ENCODE results near the gene GATAD1. TPM values are rescaled to one million over a fixed set of nuclear protein-coding genes. Genes with fewer than 3 reads are reported as not detected.

The GATAD1 gene
- polyA plus RNA-seq, 3 donors = 6.6 to 34.1 (median 7.6) TPM

DNA sequence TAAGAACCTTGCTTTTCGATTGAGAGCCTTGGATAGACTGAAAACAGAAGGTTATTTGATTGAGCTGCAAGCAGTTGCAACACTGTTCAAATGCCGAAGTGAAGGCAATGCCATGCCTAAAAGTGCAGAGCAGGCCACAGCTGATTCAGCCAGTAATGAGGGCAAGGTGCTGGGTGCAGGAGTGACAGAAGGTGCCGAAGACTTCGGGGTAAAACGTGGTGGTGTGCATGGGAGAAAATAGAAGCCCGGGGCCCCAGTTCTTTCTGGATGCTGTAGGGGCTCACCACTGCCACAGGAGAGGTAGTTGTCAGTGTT is 43.6 kb upstream of the GATAD1 start:
- Histone ChIP-seq H3K9me3 (replicated peaks in 1 of 2; ENCODE audit: control insufficient read depth in 1 of 2, insufficient read depth in 1 of 2, low read length in 2 of 2) (no peaks in the 10 kb centered on the region), H3K79me2 (ENCODE audit: insufficient read depth, low read length) (no peaks in the 10 kb centered on the region), H3K4me2 (replicated peaks; ENCODE audit: extremely low read depth, low read length, poor library complexity, severe bottlenecking) (no peak overlapping the region), H3K27ac (ENCODE audit: low read depth in 1 of 2, low read length in 2 of 2) (no peak overlapping the region), H3K36me3 (replicated peaks in 1 of 2; ENCODE audit: control insufficient read depth in 1 of 2, insufficient read depth in 2 of 2, low read length in 2 of 2) (peaks cover 11 to 17% of the 10 kb centered on the region in 2 donors), H3K4me3 (replicated peaks in 1 of 3; ENCODE audit: low read depth in 2 of 3, low read length in 3 of 3) (no peak overlapping the region), H3K9ac (ENCODE audit: insufficient read depth, low read length, poor library complexity, severe bottlenecking) (no peak overlapping the region), H3K27me3 (ENCODE audit: control insufficient read depth in 2 of 2, insufficient read depth in 2 of 2, low read length in 2 of 2) (no peaks in the 10 kb centered on the region), H2AFZ (ENCODE audit: insufficient read depth, low read depth, low read length, poor library complexity, severe bottlenecking) (no peak overlapping the region), H4K20me1 (ENCODE audit: insufficient read depth, low read length) (no peaks in the 10 kb centered on the region), H3K4me1 (ENCODE audit: control insufficient read depth in 1 of 2, insufficient read depth in 2 of 2, low read length in 2 of 2) (peaks cover 0 to 4% of the 10 kb centered on the region in 2 donors)
- Mint-ChIP-seq H3K27me3 (ENCODE audit: low read depth in 3 of 3) (peaks cover 0 to 7% (median 5%) of the 10 kb centered on the region in 3 donors), H3K36me3 (peaks cover 6 to 10% of the 10 kb centered on the region in 2 donors), H3K4me3 (no peak overlapping the region), H3K9me3 (peaks cover 0 to 2% (median 0%) of the 10 kb centered on the region in 7 donors), H3K4me1 (peaks cover 8% of the 10 kb centered on the region), H3K27ac (no peak overlapping the region)
- intact Hi-C loops (cut with micrococcal nuclease) = no loop called here
- no peak for DNase-seq
- 80% methylated on average over 6 of the region's 6 CpGs for WGBS (ENCODE audit: insufficient coverage)
- TF ChIP-seq, protein P1, sequence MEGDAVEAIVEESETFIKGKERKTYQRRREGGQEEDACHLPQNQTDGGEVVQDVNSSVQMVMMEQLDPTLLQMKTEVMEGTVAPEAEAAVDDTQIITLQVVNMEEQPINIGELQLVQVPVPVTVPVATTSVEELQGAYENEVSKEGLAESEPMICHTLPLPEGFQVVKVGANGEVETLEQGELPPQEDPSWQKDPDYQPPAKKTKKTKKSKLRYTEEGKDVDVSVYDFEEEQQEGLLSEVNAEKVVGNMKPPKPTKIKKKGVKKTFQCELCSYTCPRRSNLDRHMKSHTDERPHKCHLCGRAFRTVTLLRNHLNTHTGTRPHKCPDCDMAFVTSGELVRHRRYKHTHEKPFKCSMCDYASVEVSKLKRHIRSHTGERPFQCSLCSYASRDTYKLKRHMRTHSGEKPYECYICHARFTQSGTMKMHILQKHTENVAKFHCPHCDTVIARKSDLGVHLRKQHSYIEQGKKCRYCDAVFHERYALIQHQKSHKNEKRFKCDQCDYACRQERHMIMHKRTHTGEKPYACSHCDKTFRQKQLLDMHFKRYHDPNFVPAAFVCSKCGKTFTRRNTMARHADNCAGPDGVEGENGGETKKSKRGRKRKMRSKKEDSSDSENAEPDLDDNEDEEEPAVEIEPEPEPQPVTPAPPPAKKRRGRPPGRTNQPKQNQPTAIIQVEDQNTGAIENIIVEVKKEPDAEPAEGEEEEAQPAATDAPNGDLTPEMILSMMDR (IDR thresholded peaks at IDR 0.05) = no peak

DNA sequence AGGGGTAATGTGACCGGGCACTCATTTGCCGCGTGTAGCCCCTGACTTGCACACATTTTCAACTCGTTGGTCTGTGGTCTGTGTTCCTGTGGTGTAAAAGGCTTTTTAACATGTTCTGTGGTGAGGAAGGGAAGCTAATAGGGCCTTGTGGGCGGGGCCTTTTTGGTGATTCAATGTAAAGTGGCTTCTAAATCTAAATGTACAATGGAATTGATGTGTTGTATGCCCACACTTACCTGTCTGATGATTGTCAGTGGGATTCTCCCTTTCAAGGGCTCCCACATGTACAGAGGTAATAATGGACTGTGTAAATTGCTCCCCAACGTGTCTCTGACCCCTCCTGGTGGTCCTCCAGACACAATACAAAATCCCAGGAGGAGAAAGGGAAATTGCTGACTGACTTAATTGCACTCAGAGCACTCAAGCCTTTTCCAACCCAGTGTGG is 43.1 kb upstream of the GATAD1 start:
- Histone ChIP-seq H4K20me1 (ENCODE audit: insufficient read depth, low read length) (no peaks in the 10 kb centered on the region), H3K4me1 (ENCODE audit: control insufficient read depth in 1 of 2, insufficient read depth in 2 of 2, low read length in 2 of 2) (peaks cover 0 to 4% of the 10 kb centered on the region in 2 donors), H3K79me2 (ENCODE audit: insufficient read depth, low read length) (no peaks in the 10 kb centered on the region), H3K9ac (ENCODE audit: insufficient read depth, low read length, poor library complexity, severe bottlenecking) (no peak overlapping the region), H3K27me3 (ENCODE audit: control insufficient read depth in 2 of 2, insufficient read depth in 2 of 2, low read length in 2 of 2) (no peaks in the 10 kb centered on the region), H3K27ac (ENCODE audit: low read depth in 1 of 2, low read length in 2 of 2) (no peak overlapping the region), H3K4me3 (replicated peaks in 1 of 3; ENCODE audit: low read depth in 2 of 3, low read length in 3 of 3) (no peak overlapping the region), H3K4me2 (replicated peaks; ENCODE audit: extremely low read depth, low read length, poor library complexity, severe bottlenecking) (no peak overlapping the region), H2AFZ (ENCODE audit: insufficient read depth, low read depth, low read length, poor library complexity, severe bottlenecking) (no peak overlapping the region), H3K9me3 (replicated peaks in 1 of 2; ENCODE audit: control insufficient read depth in 1 of 2, insufficient read depth in 1 of 2, low read length in 2 of 2) (no peaks in the 10 kb centered on the region), H3K36me3 (replicated peaks in 1 of 2; ENCODE audit: control insufficient read depth in 1 of 2, insufficient read depth in 2 of 2, low read length in 2 of 2) (peaks cover 7 to 12% of the 10 kb centered on the region in 2 donors)
- Mint-ChIP-seq H3K27ac (peak overlapping the region in 1 of 7 donors; percentile 3), H3K4me3 (no peak overlapping the region), H3K9me3 (peaks cover 0 to 2% (median 0%) of the 10 kb centered on the region in 7 donors), H3K4me1 (peaks cover 8% of the 10 kb centered on the region), H3K27me3 (ENCODE audit: low read depth in 3 of 3) (peaks cover 0 to 10% (median 7%) of the 10 kb centered on the region in 3 donors), H3K36me3 (peaks cover 3 to 7% of the 10 kb centered on the region in 2 donors)
- intact Hi-C loops (cut with micrococcal nuclease) = no loop called here
- no peak for DNase-seq
- WGBS (ENCODE audit: insufficient coverage) = 0% methylated on average over 5 of the region's 6 CpGs
- TF ChIP-seq, protein P1 (IDR thresholded peaks at IDR 0.05) = no peak
